Peyer's patch (tissue), 4 donors: ENCODE results near the gene MVP. TPM values are rescaled to one million over a fixed set of nuclear protein-coding genes. Genes with fewer than 3 reads are reported as not detected.

Experiments
- DNase-seq, 3 donors: peaks; one replicate each; pipeline ENCODE4 v3.0.0-alpha.2; 2017 to 2019
- H3K27ac ChIP-seq, 4 donors: fragments of 200-600 bp; sonication (generic); one replicate each; pipeline ENCODE4 v1.5.1; 2016 to 2019
- H3K27me3 ChIP-seq, 2 donors: fragments of 200-600 bp; sonication (generic); one replicate each; pipeline ENCODE4 v1.5.1; 2019
- H3K36me3 ChIP-seq, 3 donors: fragments of 200-600 bp; sonication (generic); one replicate each; pipeline ENCODE4 v1.5.1; 2016 to 2019
- H3K4me1 ChIP-seq, 4 donors: fragments of 200-600 bp; sonication (generic); one replicate each; pipeline ENCODE4 v1.5.1; 2016 to 2019
- H3K4me3 ChIP-seq, 4 donors: fragments of 200-600 bp; sonication (generic); 1 replicate in 3 of 4; 2 replicates in 1 of 4; pipeline ENCODE4 v1.5.1; 2016 to 2019; ENCODE audit warnings: mild to moderate bottlenecking in 1 of 4
- H3K9me3 ChIP-seq, 4 donors: fragments of 200-600 bp; sonication (generic); one replicate each; pipeline ENCODE4 v1.5.1; 2016 to 2019; ENCODE audit warnings: mild to moderate bottlenecking in 1 of 4
- POLR2A ChIP-seq, 2 donors: fragments of 450-650 bp; IDR thresholded peaks; one replicate each; pipeline ENCODE4 v1.5.1; 2017; ENCODE audit warnings: antibody characterized with exemption in 2 of 2, mild to moderate bottlenecking in 2 of 2, moderate library complexity in 2 of 2
- total RNA-seq, 4 donors: library from RNA; depleted of rRNA; stranded (reverse); fragments of >200 nt; gene quantifications; one replicate each; pipeline ENCODE4 v1.1.0, GENCODE V29; 2016
- TF ChIP-seq, protein P1 (sequence below), 6 experiments: fragments of 450-650 bp in 4 of 6; fragments of 200-600 bp in 2 of 6; sonication (generic) in 1 of 6; IDR thresholded peaks; one replicate each; pipeline ENCODE4 v1.5.1; 2017 to 2019; ENCODE audit warnings: antibody characterized with exemption in 6 of 6, mild to moderate bottlenecking in 3 of 6, moderate library complexity in 1 of 6

The MVP gene
- total RNA-seq, 4 donors from 2014 or later: 222 to 709 (median 645) TPM

- Histone ChIP-seq H3K36me3 (peaks cover 0 to 15% (median 0%) of the 10 kb centered on the region in 3 donors), H3K4me3 (peak overlapping the region in 1 of 4 donors; percentile 13), H3K9me3 (no peaks in the 10 kb centered on the region), H3K27me3 (no peaks in the 10 kb centered on the region), H3K4me1 (peaks cover 4 to 65% (median 34%) of the 10 kb centered on the region in 4 donors), H3K27ac (peak overlapping the region in 3 of 4 donors; percentile 87 to 98 (median 93))
- no peak for TF ChIP-seq POLR2A (IDR thresholded peaks at IDR 0.05)
- DNase-seq: no peak
Observed at GRCh38 chr16:29809850-29810698, 10.2 kb upstream of the MVP start.

DNA sequence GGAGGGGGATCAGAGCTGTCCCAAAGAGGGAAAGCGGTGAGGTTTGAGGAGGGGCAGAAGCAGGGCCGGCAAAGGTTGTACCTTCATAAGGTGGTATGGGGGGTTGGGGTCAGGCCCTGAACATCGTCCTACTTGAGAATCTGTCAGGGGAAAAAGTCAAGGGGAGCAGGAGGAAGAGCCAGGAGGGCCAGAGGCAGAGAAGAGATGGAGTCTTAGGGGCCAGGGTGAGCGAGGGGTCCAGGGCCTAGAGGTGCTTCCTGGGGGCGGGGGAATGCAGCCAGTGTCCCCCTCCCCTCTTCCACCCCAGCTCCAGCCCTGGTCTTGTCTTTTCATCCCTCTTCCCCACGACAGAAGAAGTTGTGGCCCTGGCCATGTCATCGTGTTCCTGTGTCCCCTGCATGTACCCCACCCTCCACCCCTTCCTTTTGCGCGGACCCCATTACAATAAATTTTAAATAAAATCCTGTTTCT lies 9.5 kb upstream of the MVP start:
- Histone ChIP-seq H3K4me3 (peak overlapping the region in 3 of 4 donors; percentile 51 to 62 (median 53)), H3K4me1 (peaks cover 4 to 69% (median 35%) of the 10 kb centered on the region in 4 donors), H3K27me3 (no peaks in the 10 kb centered on the region), H3K27ac (peak overlapping the region; percentile 63 to 98 (median 86)), H3K9me3 (no peaks in the 10 kb centered on the region), H3K36me3 (peaks cover 0 to 15% (median 0%) of the 10 kb centered on the region in 3 donors)
- TF ChIP-seq, protein P1, sequence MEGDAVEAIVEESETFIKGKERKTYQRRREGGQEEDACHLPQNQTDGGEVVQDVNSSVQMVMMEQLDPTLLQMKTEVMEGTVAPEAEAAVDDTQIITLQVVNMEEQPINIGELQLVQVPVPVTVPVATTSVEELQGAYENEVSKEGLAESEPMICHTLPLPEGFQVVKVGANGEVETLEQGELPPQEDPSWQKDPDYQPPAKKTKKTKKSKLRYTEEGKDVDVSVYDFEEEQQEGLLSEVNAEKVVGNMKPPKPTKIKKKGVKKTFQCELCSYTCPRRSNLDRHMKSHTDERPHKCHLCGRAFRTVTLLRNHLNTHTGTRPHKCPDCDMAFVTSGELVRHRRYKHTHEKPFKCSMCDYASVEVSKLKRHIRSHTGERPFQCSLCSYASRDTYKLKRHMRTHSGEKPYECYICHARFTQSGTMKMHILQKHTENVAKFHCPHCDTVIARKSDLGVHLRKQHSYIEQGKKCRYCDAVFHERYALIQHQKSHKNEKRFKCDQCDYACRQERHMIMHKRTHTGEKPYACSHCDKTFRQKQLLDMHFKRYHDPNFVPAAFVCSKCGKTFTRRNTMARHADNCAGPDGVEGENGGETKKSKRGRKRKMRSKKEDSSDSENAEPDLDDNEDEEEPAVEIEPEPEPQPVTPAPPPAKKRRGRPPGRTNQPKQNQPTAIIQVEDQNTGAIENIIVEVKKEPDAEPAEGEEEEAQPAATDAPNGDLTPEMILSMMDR (IDR thresholded peaks at IDR 0.05): no peak
- no peak for TF ChIP-seq POLR2A (IDR thresholded peaks at IDR 0.05)
- no peak for DNase-seq

GRCh38 chr16:29811170-29811895 lies 8.9 kb upstream of the MVP start:
- H3K36me3 ChIP-seq: peaks cover 0 to 15% (median 0%) of the 10 kb centered on the region in 3 donors
- peak overlapping the region; percentile 30 to 62 (median 52) for H3K4me3 ChIP-seq
- H3K27ac ChIP-seq: peak overlapping the region; percentile 63 to 98 (median 86)
- no peaks in the 10 kb centered on the region for H3K9me3 ChIP-seq
- peaks cover 4 to 69% (median 35%) of the 10 kb centered on the region in 4 donors for H3K4me1 ChIP-seq
- H3K27me3 ChIP-seq: no peaks in the 10 kb centered on the region
- peak; percentile 81 to 96 (median 95) for DNase-seq
- peak in 1 of 2 donors; percentile 23 for TF ChIP-seq POLR2A (IDR thresholded peaks at IDR 0.05)
- TF ChIP-seq, protein P1 (IDR thresholded peaks at IDR 0.05): no peak

DNA sequence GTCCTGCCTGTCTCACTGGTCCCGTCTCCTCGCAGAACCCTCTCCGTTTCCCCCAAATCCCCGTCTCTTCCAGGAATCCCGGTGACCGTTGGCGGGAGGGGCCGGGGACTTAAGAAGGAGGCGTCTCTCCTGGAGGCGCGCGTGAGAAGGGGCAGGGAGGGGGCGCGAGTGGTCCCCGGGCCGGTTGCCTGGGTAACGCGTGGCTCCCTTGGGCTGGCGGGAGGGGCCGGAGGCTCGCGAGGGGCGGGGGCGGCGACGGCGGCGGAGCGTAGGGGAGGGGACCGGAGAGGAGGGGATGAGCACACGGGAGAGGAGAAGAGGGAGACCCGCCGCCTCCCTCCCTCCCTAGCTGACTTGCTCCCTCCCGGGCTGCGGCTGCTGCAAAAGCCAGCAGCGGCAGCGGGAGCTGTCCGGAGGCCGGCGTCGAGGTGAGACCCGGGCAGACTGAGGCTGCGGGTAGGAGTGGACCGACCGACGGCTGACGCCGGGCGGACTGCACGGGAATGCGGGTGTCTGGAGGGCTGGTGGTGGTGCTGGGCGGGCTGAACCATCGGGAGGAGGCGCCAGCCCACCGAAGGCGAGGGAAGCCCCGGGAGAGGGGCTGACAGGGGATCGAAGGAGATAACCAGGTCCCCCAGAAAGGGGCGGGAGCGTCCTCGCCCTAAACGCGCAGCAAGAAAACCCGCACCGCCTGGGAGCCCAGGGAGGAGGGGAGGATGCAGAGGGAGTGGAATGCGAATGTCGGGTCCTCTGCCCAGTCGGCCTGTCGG lies 8.2 kb upstream of the MVP start, which contains the start of gene PRRT2:
Gene PRRT2 (plus strand): TSS at position 298 of the 770 bp plus-strand sequence. CDS start 862 bp downstream, outside the sequence.
- peak within 1 kb of the TSS; percentile 63 to 98 (median 86) for H3K27ac ChIP-seq
- H3K27me3 ChIP-seq: no peaks in the 10 kb centered on the region
- TF ChIP-seq, protein P1 (IDR thresholded peaks at IDR 0.05): no peak
- TF ChIP-seq POLR2A (IDR thresholded peaks at IDR 0.05): no peak
- H3K36me3 ChIP-seq: peaks cover 0 to 15% (median 0%) of the 10 kb centered on the region in 3 donors
- DNase-seq: peak; percentile 51 to 72 (median 61)
- peaks cover 4 to 74% (median 36%) of the 10 kb centered on the region in 4 donors for H3K4me1 ChIP-seq
- H3K9me3 ChIP-seq: no peaks in the 10 kb centered on the region
- peak within 1 kb of the TSS; percentile 30 to 62 (median 52) for H3K4me3 ChIP-seq

DNA sequence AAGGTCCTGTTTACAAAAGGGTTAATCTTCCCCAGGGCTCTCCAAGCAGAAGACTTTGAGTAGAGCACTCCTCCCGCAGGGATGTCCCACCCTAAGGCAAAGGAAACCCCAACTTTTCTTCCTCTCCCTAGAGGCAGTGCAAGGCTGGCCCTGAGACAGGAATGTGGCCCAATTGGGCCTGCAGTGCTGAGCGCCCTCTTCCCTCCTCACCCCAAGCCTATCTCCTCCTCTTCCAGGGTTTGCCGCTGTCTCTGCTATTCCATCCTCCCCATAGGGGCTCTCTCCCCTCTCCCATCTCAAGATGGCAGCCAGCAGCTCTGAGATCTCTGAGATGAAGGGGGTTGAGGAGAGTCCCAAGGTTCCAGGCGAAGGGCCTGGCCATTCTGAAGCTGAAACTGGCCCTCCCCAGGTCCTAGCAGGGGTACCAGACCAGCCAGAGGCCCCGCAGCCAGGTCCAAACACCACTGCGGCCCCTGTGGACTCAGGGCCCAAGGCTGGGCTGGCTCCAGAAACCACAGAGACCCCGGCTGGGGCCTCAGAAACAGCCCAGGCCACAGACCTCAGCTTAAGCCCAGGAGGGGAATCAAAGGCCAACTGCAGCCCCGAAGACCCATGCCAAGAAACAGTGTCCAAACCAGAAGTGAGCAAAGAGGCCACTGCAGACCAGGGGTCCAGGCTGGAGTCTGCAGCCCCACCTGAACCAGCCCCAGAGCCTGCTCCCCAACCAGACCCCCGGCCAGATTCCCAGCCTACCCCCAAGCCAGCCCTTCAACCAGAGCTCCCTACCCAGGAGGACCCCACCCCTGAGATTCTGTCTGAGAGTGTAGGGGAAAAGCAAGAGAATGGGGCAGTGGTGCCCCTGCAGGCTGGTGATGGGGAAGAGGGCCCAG lies 7.3 kb upstream of the MVP start:
- H3K9me3 ChIP-seq: no peaks in the 10 kb centered on the region
- peaks cover 0 to 15% (median 0%) of the 10 kb centered on the region in 3 donors for H3K36me3 ChIP-seq
- H3K4me3 ChIP-seq: peak overlapping the region in 2 of 4 donors; percentile 51 to 53
- peak overlapping the region; percentile 63 to 98 (median 86) for H3K27ac ChIP-seq
- TF ChIP-seq POLR2A (IDR thresholded peaks at IDR 0.05): no peak
- TF ChIP-seq, protein P1 (IDR thresholded peaks at IDR 0.05): no peak
- peaks cover 4 to 82% (median 39%) of the 10 kb centered on the region in 4 donors for H3K4me1 ChIP-seq
- no peaks in the 10 kb centered on the region for H3K27me3 ChIP-seq
- no peak for DNase-seq
